HepG2 (cell line): ENCODE measurements around the gene RAP1GAP2. TPM values are rescaled to one million over a fixed set of nuclear protein-coding genes. Genes with fewer than 3 reads are reported as not detected.

Source experiments
- ARID3A ChIP-seq: IDR thresholded peaks from 2 replicates; pipeline ENCODE4 v1.6.1; 2012; ENCODE audit warnings: low read depth, low read length, improper control_type of control experiment
- ELF3 ChIP-seq: IDR thresholded peaks from 2 replicates; pipeline ENCODE4 v1.6.1; 2016; ENCODE audit warnings: missing genetic modification reagents, missing compliant biosample characterization
- ESRRA ChIP-seq: sonication (generic); formaldehyde crosslinking; IDR thresholded peaks from 2 replicates; pipeline ENCODE4 v1.5.1; 2020; ENCODE audit warnings: mild to moderate bottlenecking, low read depth, missing genetic modification reagents
- FOXP1 ChIP-seq, 2 experiments: fragments of 450-650 bp in 1 of 2; IDR thresholded peaks; 2 replicates each; pipeline ENCODE4 v1.6.1; 2017 to 2018; ENCODE audit warnings: antibody characterized with exemption in 1 of 2
- MAZ ChIP-seq, 2 experiments: sonication (generic) in 1 of 2; formaldehyde crosslinking in 1 of 2; IDR thresholded peaks; 2 replicates each; pipeline versions ENCODE4 v1.5.0 to v1.6.1; 2012 to 2020; ENCODE audit warnings: low read depth in 2 of 2, mild to moderate bottlenecking in 2 of 2, borderline replicate concordance in 1 of 2, improper control_type of control experiment in 1 of 2, low read length in 1 of 2, missing genetic modification reagents in 1 of 2, moderate library complexity in 1 of 2
- ZBED4 ChIP-seq: sonication (generic); formaldehyde crosslinking; IDR thresholded peaks from 2 replicates; pipeline ENCODE4 v1.4.0; 2020; ENCODE audit warnings: missing genetic modification reagents, borderline replicate concordance
- ZNF142 ChIP-seq: sonication (generic); formaldehyde crosslinking; IDR thresholded peaks from 2 replicates; pipeline ENCODE4 v1.4.0; 2020; ENCODE audit warnings: missing genetic modification reagents
- ZNF20 ChIP-seq: sonication (generic); formaldehyde crosslinking; IDR thresholded peaks from 2 replicates; pipeline ENCODE4 v1.4.0; 2020; ENCODE audit warnings: mild to moderate bottlenecking, moderate library complexity, missing genetic modification reagents
- ZNF207 ChIP-seq: fragments of 450-650 bp; IDR thresholded peaks from 2 replicates; pipeline ENCODE4 v1.6.1; 2016; ENCODE audit warnings: antibody characterized with exemption, borderline replicate concordance
- ZNF564 ChIP-seq: sonication (generic); formaldehyde crosslinking; IDR thresholded peaks from 2 replicates; pipeline ENCODE4 v1.8.1; 2023; ENCODE audit warnings: mild to moderate bottlenecking, missing genetic modification reagents
- ZNF652 ChIP-seq: IDR thresholded peaks from 2 replicates; pipeline ENCODE4 v1.6.1; 2016; ENCODE audit warnings: low read depth, borderline replicate concordance
- ZNF777 ChIP-seq: sonication (generic); formaldehyde crosslinking; IDR thresholded peaks from 2 replicates; pipeline ENCODE4 v1.4.0; 2020; ENCODE audit warnings: missing genetic modification reagents
- polyA plus RNA-seq, 8 experiments: library from polyadenylated mRNA; depleted of rRNA in 3 of 8; stranded (reverse) in 7 of 8; unstranded in 1 of 8; fragments of >200 nt; fragmentation: Illumina TruSeq in 4 of 8; extraction: Trizol in 4 of 8; gene quantifications; 2 replicates each; pipeline versions ENCODE4 v1.2.1 to v1.2.3, GENCODE V29; 2011 to 2016; ENCODE audit warnings: low read depth in 4 of 8, missing spikeins in 1 of 8, mixed read lengths in 1 of 8; ENCODE audit not compliant: insufficient read depth in 1 of 8
- total RNA-seq, 5 experiments: library from RNA; depleted of rRNA; stranded (reverse); fragments of >200 nt; fragmentation: Illumina TruSeq; extraction: Trizol; gene quantifications; 2 replicates each; pipeline ENCODE4 v1.2.3, GENCODE V29; 2016; ENCODE audit warnings: low read depth in 1 of 5
- TF ChIP-seq, protein P1 (sequence below): IDR thresholded peaks from 2 replicates; pipeline ENCODE4 v1.6.1; 2016; ENCODE audit warnings: missing genetic modification reagents, missing compliant biosample characterization

The RAP1GAP2 gene
- total and polyA plus RNA-seq, 2 of the 13 experiments (the other 11 are each of a cell fraction or from before 2014, with no cell fraction given): 10.9 to 12.0 TPM

GRCh38 chr17:2749784-2750181 is 46.5 kb upstream of the RAP1GAP2 start (continued):
- peak; percentile 97 for TF ChIP-seq ZNF564 (CRISPR knock-in tag)
- TF ChIP-seq MAZ (IDR thresholded peaks at IDR 0.05; ENCODE audit: borderline replicate concordance, low read depth, low read length): 0 out of 2 replicates have a peak, but pooled peaks have one; percentile 59
- peak; percentile 98 for TF ChIP-seq MAZ (CRISPR knock-in tag; IDR thresholded peaks at IDR 0.05; ENCODE audit: low read depth)
- TF ChIP-seq ZNF142: peak; percentile 95
- 0 out of 2 replicates have a peak, but pooled peaks have one; percentile 37 for TF ChIP-seq ZNF20 (CRISPR knock-in tag)
- no peak for TF ChIP-seq ARID3A
- TF ChIP-seq ELF3: peak; percentile 89
- 0 out of 2 replicates have a peak, but pooled peaks have one; percentile 15 for TF ChIP-seq ZNF652
- no peak for TF ChIP-seq ZNF207
- peak; percentile 74; the same call in 1 of the 2 replicates for TF ChIP-seq ESRRA
- TF ChIP-seq ZBED4 (CRISPR knock-in tag): peak; percentile 91
- TF ChIP-seq FOXP1 (IDR thresholded peaks at IDR 0.05): no peak
- no peak for TF ChIP-seq FOXP1 (CRISPR knock-in tag; IDR thresholded peaks at IDR 0.05)
- TF ChIP-seq, protein P1, sequence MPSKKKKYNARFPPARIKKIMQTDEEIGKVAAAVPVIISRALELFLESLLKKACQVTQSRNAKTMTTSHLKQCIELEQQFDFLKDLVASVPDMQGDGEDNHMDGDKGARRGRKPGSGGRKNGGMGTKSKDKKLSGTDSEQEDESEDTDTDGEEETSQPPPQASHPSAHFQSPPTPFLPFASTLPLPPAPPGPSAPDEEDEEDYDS (CRISPR knock-in tag): peak; percentile 56; the same call in 1 of the 2 replicates
- TF ChIP-seq ZNF777: peak; percentile 82
